B cell (primary cell): ENCODE measurements around the gene SMARCC1. TPM values are rescaled to one million over a fixed set of nuclear protein-coding genes. Genes with fewer than 3 reads are reported as not detected.

ENCODE experiments used
- ATAC-seq: fragments of 200-7000 bp; cut with Tn5 transposase; one replicate; pipeline ENCODE4 v1.10.0; 2021; ENCODE audit warnings: low read depth, mild to moderate bottlenecking, moderate number of reproducible peaks, moderate library complexity
- CTCF ChIA-PET: fragments of 350-600 bp; sonication (Branson Sonifier 250); formaldehyde crosslinking; loops from one replicate; lab custom pipeline; 2021; ENCODE audit warnings: antibody characterized with exemption, inconsistent platforms; lab: Charles Lee
- POLR2A ChIA-PET: fragments of 350-600 bp; sonication (Branson Sonifier 250); formaldehyde crosslinking; loops from one replicate; lab custom pipeline; 2021; ENCODE audit warnings: antibody characterized with exemption; lab: Charles Lee
- DNase-seq: peaks from one replicate; pipeline ENCODE4 v3.0.0; 2013
- H2AFZ ChIP-seq: 2 replicates; pipeline ENCODE4 v1.6.1; 2012; ENCODE audit warnings: mild to moderate bottlenecking, low read depth, low read length; ENCODE audit not compliant: insufficient read depth, poor library complexity, severe bottlenecking
- H3K27ac ChIP-seq, 2 donors: 1 replicate in 1 of 2; 2 replicates in 1 of 2; pipeline ENCODE4 v1.5.1; 2012 to 2013; ENCODE audit warnings: low read length in 2 of 2, mild to moderate bottlenecking in 2 of 2, moderate library complexity in 1 of 2
- H3K27me3 ChIP-seq, 4 experiments: fragments of 200-600 bp in 1 of 4; sonication (generic) in 1 of 4; replicated peaks in 1 of 4; 1 replicate in 2 of 4; 2 replicates in 2 of 4; pipeline versions ENCODE4 v1.6.1 to v1.7.0; 2013 to 2016; ENCODE audit warnings: low read length in 3 of 4, mild to moderate bottlenecking in 2 of 4, mixed read lengths in 1 of 4, moderate library complexity in 1 of 4; ENCODE audit not compliant: insufficient read depth in 4 of 4, control insufficient read depth in 3 of 4; ENCODE audit errors: control extremely low read depth in 1 of 4
- H3K36me3 ChIP-seq, 2 experiments: replicated peaks in 1 of 2; 1 replicate in 1 of 2; 2 replicates in 1 of 2; pipeline versions ENCODE4 v1.6.1 to v1.7.1; 2013; ENCODE audit warnings: low read length in 1 of 2; ENCODE audit not compliant: insufficient read depth in 2 of 2, control insufficient read depth in 1 of 2; ENCODE audit errors: control extremely low read depth in 1 of 2, extremely low read depth in 1 of 2
- H3K4me1 ChIP-seq, 2 donors: fragments of 200-600 bp in 1 of 2; sonication (generic) in 1 of 2; 1 replicate in 1 of 2; 2 replicates in 1 of 2; pipeline versions ENCODE4 v1.5.1 to v1.6.1; 2013 to 2017; ENCODE audit warnings: low read length in 2 of 2; ENCODE audit not compliant: control insufficient read depth in 2 of 2, insufficient read depth in 2 of 2
- H3K4me2 ChIP-seq: replicated peaks from 2 replicates; pipeline ENCODE3; 2012; ENCODE audit warnings: mild to moderate bottlenecking, low read depth, low read length; ENCODE audit not compliant: poor library complexity, severe bottlenecking
- H3K4me3 ChIP-seq, 5 experiments: fragments of 200-600 bp in 1 of 5; sonication (generic) in 1 of 5; 1 replicate in 3 of 5; 2 replicates in 2 of 5; pipeline versions ENCODE4 v1.5.1 to v1.7.0; 2011 to 2016; ENCODE audit warnings: low read length in 4 of 5, mild to moderate bottlenecking in 4 of 5, low read depth in 2 of 5, control low read depth in 1 of 5, moderate library complexity in 1 of 5; ENCODE audit not compliant: insufficient read depth in 1 of 5; ENCODE audit errors: control extremely low read depth in 1 of 5, extremely low read depth in 1 of 5
- H3K79me2 ChIP-seq: fragments of 200-600 bp; sonication (generic); one replicate; pipeline ENCODE4 v1.6.0; 2016; ENCODE audit warnings: low read length; ENCODE audit not compliant: control insufficient read depth, insufficient read depth
- H3K9ac ChIP-seq: fragments of 200-600 bp; sonication (generic); 2 replicates; pipeline ENCODE4 v1.6.1; 2017; ENCODE audit warnings: mild to moderate bottlenecking, low read length, moderate library complexity
- H3K9me3 ChIP-seq, 3 donors: one replicate each; pipeline versions ENCODE4 v1.6.1 to v1.7.1; 2013; ENCODE audit warnings: low read length in 2 of 3; ENCODE audit not compliant: control insufficient read depth in 2 of 3, insufficient read depth in 1 of 3; ENCODE audit errors: control extremely low read depth in 1 of 3
- H4K20me1 ChIP-seq: 2 replicates; pipeline ENCODE4 v1.6.0; 2012; ENCODE audit warnings: mild to moderate bottlenecking, low read length; ENCODE audit not compliant: insufficient read depth, control insufficient read depth, poor library complexity, severe bottlenecking
- H3K27ac Mint-ChIP-seq: one replicate; pipeline ENCODE4 v1.8.0; 2021; ENCODE audit warnings: mixed read lengths
- H3K27me3 Mint-ChIP-seq: one replicate; pipeline ENCODE4 v1.8.0; 2021; ENCODE audit warnings: mixed read lengths
- H3K4me1 Mint-ChIP-seq: one replicate; pipeline ENCODE4 v1.8.0; 2021; ENCODE audit warnings: mixed read lengths
- H3K4me3 Mint-ChIP-seq: one replicate; pipeline ENCODE4 v1.8.0; 2021; ENCODE audit warnings: mixed read lengths
- H3K9me3 Mint-ChIP-seq: one replicate; pipeline ENCODE4 v1.8.0; 2022; ENCODE audit warnings: mixed read lengths; ENCODE audit not compliant: insufficient read depth
- EZH2 ChIP-seq: IDR thresholded peaks from 2 replicates; pipeline ENCODE4 v1.6.1; 2012; ENCODE audit warnings: borderline replicate concordance, low read depth, mild to moderate bottlenecking, moderate library complexity, low read length; ENCODE audit not compliant: insufficient read depth, poor library complexity, severe bottlenecking
- WGBS: methylation state at CpG from one replicate; pipeline ENCODE4 v1.1.5; 2013; ENCODE audit warnings: missing lambda C conversion rate; ENCODE audit not compliant: insufficient coverage; 5-methylcytosine and 5-hydroxymethylcytosine counted together
- intact Hi-C: fragments of 100-400 bp; cut with micrococcal nuclease; formaldehyde crosslinking; loops from one replicate; pipeline ENCODE4 v1.10.0; 2022
- polyA plus RNA-seq: library from polyadenylated mRNA; depleted of rRNA; stranded (reverse); fragments of >200 nt; gene quantifications from 2 replicates; pipeline ENCODE4 v1.2.3, GENCODE V29; 2012
- total RNA-seq, 2 donors: library from RNA; stranded (reverse); fragments of 120-200 nt in 1 of 2; gene quantifications; 1 replicate in 1 of 2; 2 replicates in 1 of 2; pipeline versions ENCODE4 v1.2.3 to v1.2.4, GENCODE V29; 2013 to 2022
- TF ChIP-seq, protein P1 (sequence below): fragments of 200-600 bp; IDR thresholded peaks from one replicate; pipeline ENCODE4 v1.8.0; 2022; ENCODE audit warnings: antibody characterized with exemption, mild to moderate bottlenecking

The SMARCC1 gene
- total and polyA plus RNA-seq, 2 donors (not counting 1 experiment from before 2014, with no cell fraction given), result 13.1 to 155 TPM

DNA sequence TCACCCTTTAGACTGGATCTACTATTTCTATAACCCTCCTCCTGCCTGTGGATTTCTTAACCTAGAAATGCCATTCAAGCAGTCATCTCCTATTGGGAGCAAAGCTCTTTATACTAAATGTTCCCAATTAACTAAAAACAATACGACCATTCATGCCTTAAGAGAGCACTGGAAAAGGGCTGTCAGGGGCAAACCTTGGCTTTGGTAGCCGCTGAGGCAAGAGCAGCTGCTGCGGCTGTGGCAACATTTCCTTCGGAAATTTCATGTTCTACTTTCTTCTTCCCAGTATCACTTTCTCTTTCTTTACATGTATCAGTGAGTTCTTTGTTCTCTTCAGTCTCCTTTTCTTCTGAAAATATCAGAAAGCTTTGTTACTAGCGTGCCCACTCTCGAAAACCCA is 146.7 kb downstream of the SMARCC1 start:
- intact Hi-C loops, result no loop called here
- peak overlapping the region in 1 of 2 donors; percentile 27 for H3K27ac ChIP-seq
- H3K27me3 ChIP-seq, result no peaks in the 10 kb centered on the region
- no peaks in the 10 kb centered on the region for H3K4me1 ChIP-seq
- peaks cover 8% of the 10 kb centered on the region for H3K79me2 ChIP-seq
- no peak overlapping the region for H3K9ac ChIP-seq
- H3K27me3 Mint-ChIP-seq, result no peaks in the 10 kb centered on the region
- no peak overlapping the region for H3K4me2 ChIP-seq
- 80% methylated on average over 1 of the region's 6 CpGs for WGBS
- POLR2A ChIA-PET, result no interaction called here
- no peaks in the 10 kb centered on the region for H4K20me1 ChIP-seq
- H3K27ac Mint-ChIP-seq, result peak overlapping the region; percentile 69
- TF ChIP-seq, protein P1, sequence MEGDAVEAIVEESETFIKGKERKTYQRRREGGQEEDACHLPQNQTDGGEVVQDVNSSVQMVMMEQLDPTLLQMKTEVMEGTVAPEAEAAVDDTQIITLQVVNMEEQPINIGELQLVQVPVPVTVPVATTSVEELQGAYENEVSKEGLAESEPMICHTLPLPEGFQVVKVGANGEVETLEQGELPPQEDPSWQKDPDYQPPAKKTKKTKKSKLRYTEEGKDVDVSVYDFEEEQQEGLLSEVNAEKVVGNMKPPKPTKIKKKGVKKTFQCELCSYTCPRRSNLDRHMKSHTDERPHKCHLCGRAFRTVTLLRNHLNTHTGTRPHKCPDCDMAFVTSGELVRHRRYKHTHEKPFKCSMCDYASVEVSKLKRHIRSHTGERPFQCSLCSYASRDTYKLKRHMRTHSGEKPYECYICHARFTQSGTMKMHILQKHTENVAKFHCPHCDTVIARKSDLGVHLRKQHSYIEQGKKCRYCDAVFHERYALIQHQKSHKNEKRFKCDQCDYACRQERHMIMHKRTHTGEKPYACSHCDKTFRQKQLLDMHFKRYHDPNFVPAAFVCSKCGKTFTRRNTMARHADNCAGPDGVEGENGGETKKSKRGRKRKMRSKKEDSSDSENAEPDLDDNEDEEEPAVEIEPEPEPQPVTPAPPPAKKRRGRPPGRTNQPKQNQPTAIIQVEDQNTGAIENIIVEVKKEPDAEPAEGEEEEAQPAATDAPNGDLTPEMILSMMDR, result no peak
- TF ChIP-seq EZH2, result no peak
- H2AFZ ChIP-seq, result no peak overlapping the region
- no peaks in the 10 kb centered on the region for H3K9me3 ChIP-seq
- CTCF ChIA-PET, result no interaction called here
- no peaks in the 10 kb centered on the region for H3K9me3 Mint-ChIP-seq
- peak; percentile 14 for DNase-seq
- ATAC-seq, result no peak
- no peak overlapping the region for H3K4me3 ChIP-seq
- H3K36me3 ChIP-seq, result peaks cover 5 to 91% of the 10 kb centered on the region in 2 experiments
- H3K4me1 Mint-ChIP-seq, result peaks cover 10% of the 10 kb centered on the region
- H3K4me3 Mint-ChIP-seq, result no peak overlapping the region

DNA sequence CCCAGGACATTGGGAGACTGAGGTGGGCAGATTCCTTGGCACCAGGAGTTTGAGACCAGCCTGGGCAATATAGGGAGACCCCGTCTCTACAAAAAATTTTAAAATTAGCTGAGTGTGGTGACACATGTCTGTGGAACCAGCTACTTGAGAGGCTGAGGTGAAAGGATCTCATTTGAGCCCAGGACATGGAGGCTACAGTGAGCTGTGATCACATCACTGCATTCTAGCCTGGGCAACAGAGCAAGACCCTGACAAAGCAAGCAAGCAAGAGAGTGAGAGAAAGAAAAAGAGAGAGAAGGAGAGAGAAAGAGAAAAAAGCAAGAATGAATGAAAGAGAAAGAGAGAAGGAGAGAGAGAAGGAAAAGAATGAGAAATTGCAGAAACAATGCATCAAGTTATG is 150.9 kb downstream of the SMARCC1 start:
- POLR2A ChIA-PET, result no interaction called here
- Mint-ChIP-seq H3K4me3 (no peak overlapping the region), H3K4me1 (peaks cover 8% of the 10 kb centered on the region), H3K27me3 (no peaks in the 10 kb centered on the region), H3K9me3 (no peaks in the 10 kb centered on the region), H3K27ac (no peak overlapping the region)
- no peak overlapping the region for H3K4me2 ChIP-seq
- H4K20me1 ChIP-seq, result no peaks in the 10 kb centered on the region
- ATAC-seq (no peak), DNase-seq (no peak)
- H3K9me3 ChIP-seq, result no peaks in the 10 kb centered on the region
- H3K27me3 ChIP-seq, result no peaks in the 10 kb centered on the region
- no peak overlapping the region for H3K9ac ChIP-seq
- peaks cover 11 to 76% of the 10 kb centered on the region in 2 experiments for H3K36me3 ChIP-seq
- H3K27ac ChIP-seq, result no peak overlapping the region
- 100% methylated on average over 1 of the region's 1 CpG for WGBS
- intact Hi-C loops, result no loop called here
- CTCF ChIA-PET, result interaction anchor here (1.2 to 1.7 kb wide), 2 partner anchors 109 to 359 kb away, joined by 3 read pairs; no protein-coding TSS in a partner anchor
- H3K79me2 ChIP-seq, result peaks cover 5% of the 10 kb centered on the region
- no peak overlapping the region for H3K4me3 ChIP-seq
- no peak overlapping the region for H2AFZ ChIP-seq
- TF ChIP-seq EZH2, result no peak
- TF ChIP-seq, protein P1, result no peak
- no peaks in the 10 kb centered on the region for H3K4me1 ChIP-seq
